ENCODE data around the gene GBA2.
A peak's percentile ranks its signal among the peaks of the same experiment; 100 is the strongest.

GBA2 gene

GRCh38 chr9:35748858-35749514 lies at the start of gene GBA2, which contains the start of gene RGP1:
Gene GBA2, minus strand, starts transcription at chr9:35749228. Its CDS starts 524 bp downstream, at chr9:35748704.
Gene RGP1, plus strand, starts transcription at chr9:35749287. Its CDS starts 469 bp downstream, at chr9:35749756.
- H3K9me3 Mint-ChIP-seq = no peaks in the 10 kb centered on the region
- H3K27ac Mint-ChIP-seq = peak within 1 kb of the TSS; percentile 87 to 94
- no peaks in the 10 kb centered on the region for H3K27me3 Mint-ChIP-seq
- peak within 1 kb of the TSS; percentile 89 to 95 for H3K4me3 Mint-ChIP-seq
- DNase-seq (peak; percentile 67 to 77), ATAC-seq (peak; percentile 90)
- H3K4me1 Mint-ChIP-seq = peaks cover 40% of the 10 kb centered on the region

GRCh38 chr9:35797311-35798109 lies 48.5 kb upstream of the GBA2 start:
- H3K4me1 Mint-ChIP-seq = peaks cover 21% of the 10 kb centered on the region
- H3K27me3 Mint-ChIP-seq = no peaks in the 10 kb centered on the region
- no peak overlapping the region for H3K27ac Mint-ChIP-seq
- DNase-seq = no peak
- ATAC-seq = no peak
- H3K4me3 Mint-ChIP-seq = no peak overlapping the region
- H3K9me3 Mint-ChIP-seq = no peaks in the 10 kb centered on the region

DNA sequence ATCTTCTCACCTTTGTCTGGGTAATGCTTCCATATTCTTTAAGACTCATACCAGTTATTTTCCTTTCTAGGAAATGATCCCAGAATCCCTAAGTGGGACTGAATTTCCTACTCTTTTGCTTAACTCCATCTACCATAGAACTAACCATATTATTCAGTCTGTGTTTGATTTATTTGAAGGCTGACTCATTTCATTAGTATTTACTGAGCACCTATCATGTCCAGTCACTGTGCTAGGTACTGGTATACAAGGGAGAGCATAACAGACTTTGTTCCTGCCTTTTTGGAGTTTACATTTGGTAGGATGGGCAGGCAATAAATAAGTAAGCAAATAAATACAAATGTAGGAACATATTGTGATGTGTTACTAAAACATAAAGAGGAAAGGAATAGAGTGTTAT lies 46.7 kb upstream of the GBA2 start:
- H3K4me3 Mint-ChIP-seq = no peak overlapping the region
- no peaks in the 10 kb centered on the region for H3K9me3 Mint-ChIP-seq
- H3K27ac Mint-ChIP-seq = no peak overlapping the region
- DNase-seq (no peak), ATAC-seq (no peak)
- peaks cover 25% of the 10 kb centered on the region for H3K4me1 Mint-ChIP-seq
- no peaks in the 10 kb centered on the region for H3K27me3 Mint-ChIP-seq

DNA sequence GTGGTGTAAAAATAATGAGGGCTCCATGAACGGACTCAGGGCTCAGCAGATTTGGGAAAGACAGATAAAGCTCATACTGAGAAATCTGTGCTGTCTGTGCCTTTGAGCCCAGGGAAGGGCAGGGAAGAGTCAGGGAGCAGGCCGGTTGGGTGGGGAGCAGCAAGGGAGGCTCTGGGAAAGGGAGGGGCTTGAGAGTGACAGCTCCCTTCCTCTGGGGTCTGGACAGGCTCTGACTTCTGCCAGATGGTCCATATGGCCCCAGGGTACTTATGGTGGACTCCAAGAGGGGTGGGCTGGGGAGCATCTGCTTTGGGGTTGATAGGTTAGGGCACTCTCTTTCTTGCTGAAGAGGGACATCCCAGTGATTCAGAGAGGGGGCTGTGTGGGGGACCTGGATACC lies 44.4 kb upstream of the GBA2 start:
- ATAC-seq (no peak), DNase-seq (no peak)
- peaks cover 24% of the 10 kb centered on the region for H3K4me1 Mint-ChIP-seq
- H3K4me3 Mint-ChIP-seq = no peak overlapping the region
- H3K27ac Mint-ChIP-seq = no peak overlapping the region
- no peaks in the 10 kb centered on the region for H3K27me3 Mint-ChIP-seq
- no peaks in the 10 kb centered on the region for H3K9me3 Mint-ChIP-seq

GRCh38 chr9:35792826-35793225 lies 43.8 kb upstream of the GBA2 start:
- H3K4me3 Mint-ChIP-seq = no peak overlapping the region
- no peaks in the 10 kb centered on the region for H3K9me3 Mint-ChIP-seq
- no peak overlapping the region for H3K27ac Mint-ChIP-seq
- no peak for DNase-seq
- ATAC-seq = no peak
- no peaks in the 10 kb centered on the region for H3K27me3 Mint-ChIP-seq
- H3K4me1 Mint-ChIP-seq = peaks cover 20% of the 10 kb centered on the region

- Mint-ChIP-seq H3K27me3 (no peaks in the 10 kb centered on the region), H3K4me3 (no peak overlapping the region), H3K9me3 (no peaks in the 10 kb centered on the region), H3K4me1 (peaks cover 14% of the 10 kb centered on the region), H3K27ac (no peak overlapping the region)
- DNase-seq = no peak
- ATAC-seq = no peak
Observed at GRCh38 chr9:35792024-35792813, 43.2 kb upstream of the GBA2 start.

DNA sequence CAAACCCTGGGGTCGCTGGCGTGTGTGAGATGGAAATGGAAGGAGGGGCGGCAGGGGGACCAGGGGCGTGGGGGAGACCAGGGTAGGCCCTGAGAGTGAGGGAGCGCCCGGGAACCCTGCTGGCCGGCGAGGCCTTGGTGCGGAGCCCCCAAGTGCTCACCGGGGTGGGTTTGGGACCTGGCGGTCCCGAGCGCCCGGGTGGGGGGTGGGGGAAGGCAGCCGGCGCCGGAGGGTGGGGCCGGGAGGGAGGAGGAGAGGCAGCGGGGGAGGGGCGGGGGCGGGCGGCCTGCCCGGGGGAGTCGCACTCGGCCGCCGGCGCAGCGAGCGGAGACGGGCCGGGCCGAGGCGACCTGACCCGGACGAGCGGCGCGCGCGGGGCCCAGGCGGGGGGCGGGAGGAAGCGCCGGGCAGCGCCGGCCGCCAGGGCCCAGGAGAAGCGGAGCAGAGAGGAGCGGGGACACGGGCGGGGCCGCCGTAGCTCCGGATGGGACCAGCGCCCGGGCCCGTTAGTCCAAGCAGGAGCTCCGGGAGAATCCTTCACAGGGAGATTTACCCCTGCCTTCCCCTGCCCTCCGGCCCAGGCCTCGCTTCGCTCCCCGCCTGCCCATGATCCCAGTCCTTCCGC lies 42.4 kb upstream of the GBA2 start, which contains the start of gene NPR2:
Gene NPR2, plus strand, starts transcription at position 295 of the 625 bp plus-strand sequence. CDS start 818 bp downstream, outside the sequence.
- no peaks in the 10 kb centered on the region for H3K9me3 Mint-ChIP-seq
- ATAC-seq (peak; percentile 47), DNase-seq (no peak)
- H3K27ac Mint-ChIP-seq = peak within 1 kb of the TSS; percentile 77 to 88
- H3K4me3 Mint-ChIP-seq = peak within 1 kb of the TSS in 1 of 2 donors; percentile 45
- no peaks in the 10 kb centered on the region for H3K27me3 Mint-ChIP-seq
- H3K4me1 Mint-ChIP-seq = peaks cover 9% of the 10 kb centered on the region

DNA sequence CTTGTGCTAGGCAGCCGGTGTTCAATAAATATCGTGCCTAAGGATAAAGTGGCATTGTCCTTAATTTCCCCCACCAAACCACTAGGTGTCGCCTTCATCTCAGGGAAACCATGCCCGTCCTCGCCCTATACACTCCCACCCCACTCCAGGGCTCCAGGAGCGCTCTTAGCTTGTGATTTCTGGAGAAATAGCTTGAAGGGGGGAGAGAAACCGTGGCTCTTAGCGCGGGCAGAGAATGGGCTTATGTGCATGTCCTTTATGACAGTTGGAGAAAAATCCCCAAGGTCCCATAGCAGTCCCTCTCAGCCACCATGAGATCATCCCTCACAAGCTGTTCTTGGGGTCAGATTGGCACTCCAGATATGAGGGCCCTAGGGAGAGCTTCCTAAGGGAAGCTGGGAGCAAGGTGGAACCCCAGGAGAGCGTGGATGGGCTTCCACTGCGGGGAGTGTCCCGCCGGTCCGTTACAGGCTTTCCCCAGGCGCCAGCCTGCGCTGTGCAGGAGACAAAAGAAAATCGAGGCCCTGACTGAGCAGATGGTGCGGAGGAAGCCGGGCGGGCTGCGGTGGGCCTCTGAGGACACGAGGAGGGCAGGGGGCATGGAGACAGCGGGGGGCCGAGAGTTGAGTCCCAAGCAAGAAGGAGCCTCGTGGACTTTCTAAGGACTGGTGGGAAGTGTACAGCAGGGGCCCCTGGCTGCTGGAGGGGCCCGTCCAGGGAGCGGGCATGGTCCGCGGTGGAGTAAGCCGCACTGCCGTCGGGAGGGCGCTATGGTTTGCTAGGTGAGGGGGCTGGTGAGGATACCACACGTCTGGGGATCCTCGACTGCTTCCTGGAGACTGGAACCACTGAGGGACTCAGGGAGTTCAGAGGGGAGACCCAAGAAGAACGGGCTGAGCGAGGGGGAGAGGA lies 41.6 kb upstream of the GBA2 start:
- no peaks in the 10 kb centered on the region for H3K9me3 Mint-ChIP-seq
- peaks cover 9% of the 10 kb centered on the region for H3K4me1 Mint-ChIP-seq
- peak; percentile 49 to 50 for DNase-seq
- ATAC-seq = peak; percentile 80
- no peaks in the 10 kb centered on the region for H3K27me3 Mint-ChIP-seq
- peak overlapping the region; percentile 77 to 88 for H3K27ac Mint-ChIP-seq
- H3K4me3 Mint-ChIP-seq = peak overlapping the region in 1 of 2 donors; percentile 45

DNA sequence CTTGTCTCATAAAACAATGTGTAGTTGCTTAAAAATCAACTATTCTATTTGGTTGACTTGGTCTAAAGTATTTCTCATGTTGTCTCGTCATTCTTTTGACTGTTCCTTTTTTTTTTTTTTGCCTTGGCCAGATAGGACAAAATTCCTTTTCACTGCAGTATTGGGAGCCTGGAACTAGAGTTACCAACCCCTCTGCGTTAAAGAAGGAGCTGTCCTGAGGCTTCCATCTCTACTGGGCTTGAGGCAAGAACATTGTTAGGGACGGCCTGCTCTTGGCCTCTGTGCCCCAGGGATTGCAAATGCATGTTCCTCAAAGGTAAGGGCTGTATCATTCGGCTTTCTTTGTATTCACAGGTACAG lies 41.0 kb upstream of the GBA2 start:
- Mint-ChIP-seq H3K9me3 (no peaks in the 10 kb centered on the region), H3K27me3 (no peaks in the 10 kb centered on the region), H3K4me3 (no peak overlapping the region), H3K27ac (no peak overlapping the region), H3K4me1 (peaks cover 9% of the 10 kb centered on the region)
- peak; percentile 4 for ATAC-seq
- no peak for DNase-seq

GRCh38 chr9:35789541-35789940 lies 40.5 kb upstream of the GBA2 start:
- Mint-ChIP-seq H3K9me3 (no peaks in the 10 kb centered on the region), H3K4me1 (peaks cover 9% of the 10 kb centered on the region), H3K4me3 (no peak overlapping the region), H3K27ac (no peak overlapping the region), H3K27me3 (no peaks in the 10 kb centered on the region)
- ATAC-seq (no peak), DNase-seq (no peak)

GRCh38 chr9:35783418-35783817 lies 34.4 kb upstream of the GBA2 start:
- Mint-ChIP-seq H3K4me1 (no peaks in the 10 kb centered on the region), H3K9me3 (no peaks in the 10 kb centered on the region), H3K27me3 (no peaks in the 10 kb centered on the region), H3K27ac (no peak overlapping the region), H3K4me3 (no peak overlapping the region)
- no peak for ATAC-seq
- DNase-seq = no peak

DNA sequence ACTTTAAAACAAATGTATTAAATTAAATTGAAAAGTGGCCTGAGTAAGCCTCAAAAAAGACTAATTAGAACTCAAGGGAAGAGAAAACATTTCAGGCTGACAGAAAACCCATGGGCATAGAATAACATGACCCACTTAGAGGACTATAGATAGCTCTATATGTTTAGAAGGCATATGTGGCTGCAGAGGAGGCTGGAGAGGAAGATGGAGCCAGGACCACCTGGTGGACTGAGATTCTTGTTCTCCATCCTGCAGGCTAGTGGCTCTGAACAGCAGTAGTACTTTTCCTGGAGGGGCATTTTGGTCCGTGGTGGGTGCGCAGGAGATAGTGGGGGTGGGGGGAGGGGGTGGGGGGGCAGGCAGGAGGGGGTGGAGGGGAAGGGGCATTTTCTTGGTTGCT lies 32.0 kb upstream of the GBA2 start:
- Mint-ChIP-seq H3K27me3 (no peaks in the 10 kb centered on the region), H3K27ac (no peak overlapping the region), H3K9me3 (no peaks in the 10 kb centered on the region), H3K4me1 (no peaks in the 10 kb centered on the region), H3K4me3 (no peak overlapping the region)
- ATAC-seq = no peak
- no peak for DNase-seq

DNA sequence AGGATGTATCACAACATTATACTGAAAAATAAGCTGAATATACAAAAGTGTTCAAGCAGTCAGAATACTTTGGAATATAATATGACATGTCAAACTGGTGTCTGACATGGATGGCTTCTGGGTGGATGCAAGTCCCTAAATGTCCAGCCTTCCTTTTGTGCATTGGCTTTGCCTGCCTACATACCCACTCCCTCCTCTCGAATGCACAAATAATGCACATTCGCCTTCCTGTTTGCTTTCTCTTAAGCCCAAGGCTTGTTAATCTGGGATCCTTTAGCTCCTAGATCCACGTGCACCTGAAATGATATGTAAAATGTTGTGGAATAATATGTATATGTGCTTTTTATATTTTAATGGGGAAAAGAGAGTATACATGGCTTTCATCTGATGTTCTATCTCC lies 29.5 kb upstream of the GBA2 start:
- no peaks in the 10 kb centered on the region for H3K4me1 Mint-ChIP-seq
- no peaks in the 10 kb centered on the region for H3K9me3 Mint-ChIP-seq
- H3K4me3 Mint-ChIP-seq = no peak overlapping the region
- no peak for DNase-seq
- H3K27ac Mint-ChIP-seq = no peak overlapping the region
- ATAC-seq = no peak
- no peaks in the 10 kb centered on the region for H3K27me3 Mint-ChIP-seq

DNA sequence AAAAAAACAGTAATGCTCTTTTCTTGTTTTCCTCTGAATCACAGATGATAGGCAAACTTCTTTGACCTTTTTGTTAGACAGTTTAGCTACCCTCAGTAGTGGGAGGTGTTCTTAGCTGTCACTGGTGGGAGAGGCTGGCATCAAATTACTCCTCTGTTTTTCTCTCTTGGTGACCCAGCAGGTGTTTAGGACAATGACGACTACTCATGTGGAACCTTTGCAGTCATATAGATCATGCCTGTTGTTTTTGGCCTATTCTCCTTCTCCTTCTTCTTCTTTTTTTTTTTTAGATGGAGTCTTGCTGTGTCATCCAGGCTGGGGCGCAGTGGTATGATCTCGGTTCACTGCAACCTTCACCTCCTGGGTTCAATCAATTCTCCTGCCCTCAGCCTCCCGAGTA lies 27.0 kb upstream of the GBA2 start:
- H3K27ac Mint-ChIP-seq = no peak overlapping the region
- no peaks in the 10 kb centered on the region for H3K4me1 Mint-ChIP-seq
- no peak for ATAC-seq
- no peak for DNase-seq
- no peaks in the 10 kb centered on the region for H3K27me3 Mint-ChIP-seq
- H3K9me3 Mint-ChIP-seq = no peaks in the 10 kb centered on the region
- no peak overlapping the region for H3K4me3 Mint-ChIP-seq
